Measurements from ENCODE around the gene CYSTM1. TPM values are rescaled to one million over a fixed set of nuclear protein-coding genes. Genes with fewer than 3 reads are reported as not detected.
A peak's percentile ranks its signal among the peaks of the same experiment; 100 is the strongest.

Gene CYSTM1
- total RNA-seq, 1 donor from 2014 or later, result 51.6 TPM

DNA sequence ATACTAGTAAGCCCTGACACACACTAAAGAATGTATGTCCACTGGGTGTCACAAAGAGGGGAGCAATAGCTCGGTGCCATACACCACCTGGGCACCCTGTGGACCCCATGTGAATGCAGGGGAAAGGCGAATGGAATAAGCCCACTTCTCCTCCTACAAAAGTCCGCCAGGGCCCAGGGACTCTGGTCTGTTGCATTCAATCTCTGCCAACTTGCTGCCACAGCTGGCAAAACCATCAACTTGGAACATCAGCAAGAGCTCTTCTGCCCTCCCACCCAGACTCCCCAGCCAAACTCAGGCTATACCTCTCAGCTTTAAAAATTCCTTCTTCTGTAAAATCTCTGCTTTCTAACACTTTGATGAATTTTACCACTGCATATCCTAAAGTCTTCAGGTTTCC, 73.4 kb downstream of the CYSTM1 start:
- no peak for DNase-seq (ENCODE audit: extremely low spot score in 2 of 2)
- Histone ChIP-seq H3K27me3 (no peaks in the 10 kb centered on the region), H3K4me1 (peaks cover 34% of the 10 kb centered on the region), H3K27ac (no peak overlapping the region), H3K9me3 (no peaks in the 10 kb centered on the region), H3K36me3 (peaks cover 0 to 11% of the 10 kb centered on the region in 2 donors), H3K4me3 (no peak overlapping the region)
- intact Hi-C loops (cut with DNase I), result no loop called here
- TF ChIP-seq, protein P1, sequence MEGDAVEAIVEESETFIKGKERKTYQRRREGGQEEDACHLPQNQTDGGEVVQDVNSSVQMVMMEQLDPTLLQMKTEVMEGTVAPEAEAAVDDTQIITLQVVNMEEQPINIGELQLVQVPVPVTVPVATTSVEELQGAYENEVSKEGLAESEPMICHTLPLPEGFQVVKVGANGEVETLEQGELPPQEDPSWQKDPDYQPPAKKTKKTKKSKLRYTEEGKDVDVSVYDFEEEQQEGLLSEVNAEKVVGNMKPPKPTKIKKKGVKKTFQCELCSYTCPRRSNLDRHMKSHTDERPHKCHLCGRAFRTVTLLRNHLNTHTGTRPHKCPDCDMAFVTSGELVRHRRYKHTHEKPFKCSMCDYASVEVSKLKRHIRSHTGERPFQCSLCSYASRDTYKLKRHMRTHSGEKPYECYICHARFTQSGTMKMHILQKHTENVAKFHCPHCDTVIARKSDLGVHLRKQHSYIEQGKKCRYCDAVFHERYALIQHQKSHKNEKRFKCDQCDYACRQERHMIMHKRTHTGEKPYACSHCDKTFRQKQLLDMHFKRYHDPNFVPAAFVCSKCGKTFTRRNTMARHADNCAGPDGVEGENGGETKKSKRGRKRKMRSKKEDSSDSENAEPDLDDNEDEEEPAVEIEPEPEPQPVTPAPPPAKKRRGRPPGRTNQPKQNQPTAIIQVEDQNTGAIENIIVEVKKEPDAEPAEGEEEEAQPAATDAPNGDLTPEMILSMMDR (IDR thresholded peaks at IDR 0.05), result no peak
- TF ChIP-seq POLR2A (IDR thresholded peaks at IDR 0.05) (no peak), POLR2AphosphoS5 (IDR thresholded peaks at IDR 0.05; ENCODE audit: insufficient read depth in 1 of 2, low read depth in 1 of 2) (no peak)

DNA sequence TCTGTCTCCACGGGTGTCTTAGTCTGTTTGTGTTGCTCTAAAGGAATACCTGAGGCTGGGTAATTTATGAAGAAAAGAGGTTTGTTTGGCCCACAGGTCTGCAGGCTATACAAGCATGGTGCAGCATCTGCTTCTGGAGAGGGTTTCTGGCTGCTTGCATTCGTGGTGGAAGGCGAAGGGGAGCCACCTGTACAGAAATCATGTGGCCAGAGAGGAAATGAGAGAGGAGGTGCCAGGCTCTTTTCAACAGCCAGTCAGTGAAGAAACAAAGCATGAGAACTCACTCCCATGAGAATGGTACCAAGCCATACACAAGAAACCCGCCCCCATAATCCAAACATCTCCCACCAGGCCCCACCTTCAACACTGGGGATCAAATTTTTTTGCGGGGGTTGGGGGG, 74.5 kb downstream of the CYSTM1 start:
- no peak overlapping the region for H3K27ac ChIP-seq
- H3K4me3 ChIP-seq, result no peak overlapping the region
- H3K9me3 ChIP-seq, result no peaks in the 10 kb centered on the region
- intact Hi-C loops (cut with DNase I), result no loop called here
- H3K36me3 ChIP-seq, result peaks cover 0 to 11% of the 10 kb centered on the region in 2 donors
- DNase-seq (ENCODE audit: extremely low spot score in 2 of 2), result no peak
- H3K27me3 ChIP-seq, result no peaks in the 10 kb centered on the region
- peaks cover 41% of the 10 kb centered on the region for H3K4me1 ChIP-seq
- TF ChIP-seq, protein P1 (IDR thresholded peaks at IDR 0.05), result no peak
- no peak for TF ChIP-seq POLR2AphosphoS5 (IDR thresholded peaks at IDR 0.05; ENCODE audit: insufficient read depth in 1 of 2, low read depth in 1 of 2)
- TF ChIP-seq POLR2A (IDR thresholded peaks at IDR 0.05), result no peak

DNA sequence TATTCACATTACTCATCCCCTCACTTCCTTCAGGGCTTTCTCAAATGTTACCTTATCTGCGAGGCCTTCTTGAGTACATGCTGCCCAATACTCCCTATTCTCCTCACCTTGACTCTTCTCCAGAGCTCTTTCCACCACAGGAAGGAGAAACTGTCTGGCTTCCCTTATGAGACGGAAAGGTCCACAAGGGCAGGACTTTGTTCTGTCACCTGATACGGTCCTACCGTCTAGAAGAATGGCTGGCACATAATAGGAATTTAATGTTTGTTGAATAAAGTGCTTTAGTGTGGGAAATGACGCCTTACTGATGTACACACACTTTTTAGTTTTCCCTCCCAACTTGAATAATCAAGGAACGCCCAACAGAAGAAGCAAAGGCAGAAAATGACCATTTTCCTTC, 75.4 kb downstream of the CYSTM1 start:
- Histone ChIP-seq H3K4me3 (no peak overlapping the region), H3K4me1 (peaks cover 39% of the 10 kb centered on the region), H3K9me3 (no peaks in the 10 kb centered on the region), H3K27me3 (no peaks in the 10 kb centered on the region), H3K36me3 (peaks cover 0 to 11% of the 10 kb centered on the region in 2 donors), H3K27ac (no peak overlapping the region)
- DNase-seq (ENCODE audit: extremely low spot score in 2 of 2), result no peak
- TF ChIP-seq POLR2A (IDR thresholded peaks at IDR 0.05), result no peak
- TF ChIP-seq, protein P1 (IDR thresholded peaks at IDR 0.05), result no peak
- peak in 1 of 2 donors; percentile 34 for TF ChIP-seq POLR2AphosphoS5 (IDR thresholded peaks at IDR 0.05; ENCODE audit: insufficient read depth in 1 of 2, low read depth in 1 of 2)
- intact Hi-C loops (cut with DNase I), result no loop called here

DNA sequence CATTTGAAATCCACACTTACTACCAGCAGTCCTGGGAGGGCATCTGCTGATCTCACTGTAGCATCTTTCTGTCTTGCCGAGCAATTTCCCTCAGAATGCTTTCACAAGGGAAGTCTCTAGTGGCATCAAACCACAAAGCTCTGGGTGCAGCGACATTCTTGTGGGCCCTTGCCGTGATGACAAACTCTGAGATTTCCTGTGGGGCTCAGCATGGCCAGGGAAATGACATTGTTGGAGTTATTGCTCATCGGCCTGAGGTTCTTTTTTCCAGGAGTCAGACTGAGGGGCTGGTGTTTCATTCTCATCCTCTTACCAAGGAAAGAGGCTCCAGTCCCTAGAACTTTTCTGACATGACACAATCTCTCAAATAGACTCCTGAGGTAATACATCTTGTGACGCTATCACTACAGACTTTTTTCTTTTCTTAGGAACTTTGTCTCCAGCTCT, 76.6 kb downstream of the CYSTM1 start:
- no peaks in the 10 kb centered on the region for H3K9me3 ChIP-seq

DNA sequence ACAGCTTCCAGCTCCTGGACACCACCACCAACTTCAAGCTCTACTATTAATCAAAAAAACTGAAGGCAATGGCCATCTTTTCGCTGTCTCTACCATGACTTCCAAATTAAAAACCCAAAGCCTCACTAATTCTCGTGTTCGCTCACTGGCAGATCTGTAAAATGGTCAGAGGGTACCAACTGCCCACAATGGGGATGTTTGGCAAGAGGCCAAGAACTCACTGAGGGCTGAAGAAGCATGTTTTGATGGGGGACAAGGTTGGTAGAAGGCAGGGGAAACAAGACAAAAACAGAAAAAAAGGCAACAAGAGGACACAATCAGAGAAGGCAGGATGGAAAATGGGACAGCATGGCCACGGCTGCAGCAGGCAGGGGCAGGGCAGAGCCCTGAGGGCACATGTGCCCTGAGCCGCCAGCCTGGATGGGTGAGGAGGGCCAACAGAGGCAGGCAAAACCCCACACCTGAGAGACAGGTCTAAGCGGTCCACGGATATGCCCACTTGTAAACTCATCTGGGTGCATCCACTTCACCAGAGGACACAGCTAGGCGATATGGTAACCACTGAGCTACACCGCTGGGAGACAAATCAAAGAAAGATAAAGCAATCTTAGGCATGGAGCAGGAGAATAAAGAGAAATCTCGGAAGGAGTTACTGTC, 77.6 kb downstream of the CYSTM1 start:
- Histone ChIP-seq H3K27me3 (no peaks in the 10 kb centered on the region), H3K4me1 (peaks cover 30% of the 10 kb centered on the region), H3K4me3 (no peak overlapping the region), H3K27ac (no peak overlapping the region), H3K36me3 (peaks cover 0 to 14% of the 10 kb centered on the region in 2 donors), H3K9me3 (no peaks in the 10 kb centered on the region)
- TF ChIP-seq, protein P1 (IDR thresholded peaks at IDR 0.05), result no peak
- no peak for TF ChIP-seq POLR2A (IDR thresholded peaks at IDR 0.05)
- no peak for TF ChIP-seq POLR2AphosphoS5 (IDR thresholded peaks at IDR 0.05; ENCODE audit: insufficient read depth in 1 of 2, low read depth in 1 of 2)
- DNase-seq (ENCODE audit: extremely low spot score in 2 of 2), result no peak
- intact Hi-C loops (cut with DNase I), result no loop called here

More for the DNA sequence above, 76.6 kb downstream of the CYSTM1 start:
- Histone ChIP-seq H3K27me3 (no peaks in the 10 kb centered on the region), H3K4me3 (no peak overlapping the region), H3K27ac (no peak overlapping the region), H3K4me1 (peaks cover 32% of the 10 kb centered on the region), H3K36me3 (peaks cover 0 to 11% of the 10 kb centered on the region in 2 donors)
- no peak for DNase-seq (ENCODE audit: extremely low spot score in 2 of 2)
- TF ChIP-seq, protein P1 (IDR thresholded peaks at IDR 0.05), result no peak
- no peak for TF ChIP-seq POLR2AphosphoS5 (IDR thresholded peaks at IDR 0.05; ENCODE audit: insufficient read depth in 1 of 2, low read depth in 1 of 2)
- intact Hi-C loops (cut with DNase I), result no loop called here
